Cardiac muscle cell (in vitro differentiated cells and primary cell): Measurements from ENCODE around the gene TMUB1. TPM values are rescaled to one million over a fixed set of nuclear protein-coding genes. Genes with fewer than 3 reads are reported as not detected.

Experiments
- DNase-seq, 2 donors: peaks; one replicate each; pipeline versions ENCODE4 v3.0.0 to v3.0.0-alpha.2; 2010 to 2017; ENCODE audit warnings: low read depth in 1 of 2, low spot score in 1 of 2
- H3K27ac ChIP-seq: fragments of 200-600 bp; sonication (generic); 2 replicates; pipeline ENCODE4 v1.5.1; 2016
- H3K27me3 ChIP-seq: fragments of 200-600 bp; sonication (generic); 2 replicates; pipeline ENCODE4 v1.6.0; 2016; ENCODE audit warnings: control low read depth
- H3K36me3 ChIP-seq: fragments of 200-600 bp; sonication (generic); 2 replicates; pipeline ENCODE4 v1.5.1; 2016; ENCODE audit warnings: control low read depth
- H3K4me1 ChIP-seq: fragments of 200-600 bp; sonication (generic); 2 replicates; pipeline ENCODE4 v1.8.1; 2017; ENCODE audit warnings: low read depth, mild to moderate bottlenecking, mixed run types
- H3K4me3 ChIP-seq: fragments of 200-600 bp; sonication (generic); 2 replicates; pipeline ENCODE4 v1.5.1; 2016; ENCODE audit warnings: mild to moderate bottlenecking
- H3K9me3 ChIP-seq: fragments of 200-600 bp; sonication (generic); 2 replicates; pipeline ENCODE4 v1.5.1; 2017; ENCODE audit warnings: low read depth, mild to moderate bottlenecking, control low read depth
- CTCF ChIP-seq: IDR thresholded peaks from 2 replicates; pipeline ENCODE4 v1.5.1; 2012; ENCODE audit warnings: low read depth, mild to moderate bottlenecking, low read length
- polyA plus RNA-seq: library from polyadenylated mRNA; unstranded; fragments of >200 nt; fragmentation: Nextera tagmentation; extraction: Ambion mirVana; gene quantifications from 2 replicates; pipeline ENCODE4 v1.2.1, GENCODE V29; 2016
- total RNA-seq: library from RNA; depleted of rRNA; stranded (reverse); fragments of >200 nt; gene quantifications from 2 replicates; pipeline ENCODE4 v1.2.3, GENCODE V29; 2016

The TMUB1 gene
- total and polyA plus RNA-seq, 2 experiments from 2014 or later = 74.9 to 83.4 TPM

GRCh38 chr7:151069841-151070573 lies 13.3 kb downstream of the TMUB1 start:
- Histone ChIP-seq H3K36me3 (peaks cover 66% of the 10 kb centered on the region), H3K4me3 (no peak overlapping the region), H3K9me3 (no peaks in the 10 kb centered on the region), H3K27me3 (no peaks in the 10 kb centered on the region), H3K4me1 (no peaks in the 10 kb centered on the region), H3K27ac (no peak overlapping the region)
- no peak for TF ChIP-seq CTCF
- no peak for DNase-seq

- no peaks in the 10 kb centered on the region for H3K4me1 ChIP-seq
- no peak overlapping the region for H3K4me3 ChIP-seq
- H3K27me3 ChIP-seq = no peaks in the 10 kb centered on the region
- peaks cover 58% of the 10 kb centered on the region for H3K36me3 ChIP-seq
- DNase-seq = peak in 1 of 2 donors; percentile 63
- no peaks in the 10 kb centered on the region for H3K9me3 ChIP-seq
- TF ChIP-seq CTCF = no peak
- no peak overlapping the region for H3K27ac ChIP-seq
Measured at GRCh38 chr7:151068069-151068773, 15.1 kb downstream of the TMUB1 start.

GRCh38 chr7:151066273-151066974 lies 16.9 kb downstream of the TMUB1 start:
- H3K4me3 ChIP-seq = no peak overlapping the region
- no peak for DNase-seq
- no peak for TF ChIP-seq CTCF
- H3K9me3 ChIP-seq = no peaks in the 10 kb centered on the region
- peaks cover 51% of the 10 kb centered on the region for H3K36me3 ChIP-seq
- H3K27me3 ChIP-seq = no peaks in the 10 kb centered on the region
- H3K27ac ChIP-seq = no peak overlapping the region
- peaks cover 6% of the 10 kb centered on the region for H3K4me1 ChIP-seq

- H3K4me3 ChIP-seq = no peak overlapping the region
Measured at GRCh38 chr7:151065516-151065915, 17.8 kb downstream of the TMUB1 start.

More at GRCh38 chr7:151065516-151065915, 17.8 kb downstream of the TMUB1 start:
- H3K27ac ChIP-seq = no peak overlapping the region
- H3K36me3 ChIP-seq = peaks cover 50% of the 10 kb centered on the region
- no peak for DNase-seq
- no peaks in the 10 kb centered on the region for H3K9me3 ChIP-seq
- TF ChIP-seq CTCF = no peak
- no peaks in the 10 kb centered on the region for H3K27me3 ChIP-seq
- peaks cover 15% of the 10 kb centered on the region for H3K4me1 ChIP-seq
